Measurements from ENCODE around the gene KCNQ2. TPM values are rescaled to one million over a fixed set of nuclear protein-coding genes. Genes with fewer than 3 reads are reported as not detected.
A peak's percentile ranks its signal among the peaks of the same experiment; 100 is the strongest.

KCNQ2 gene
- total RNA-seq, 1 donor from 2014 or later: not detected

GRCh38 chr20:63504642-63505041 is 32.2 kb upstream of the KCNQ2 start:
- H3K27me3 ChIP-seq (ENCODE audit: low read depth): peaks cover 42% of the 10 kb centered on the region
- no peak overlapping the region for H3K27ac ChIP-seq
- peaks cover 14% of the 10 kb centered on the region for H3K9me3 ChIP-seq
- peaks cover under 1% of the 10 kb centered on the region for H3K4me1 ChIP-seq
- no peaks in the 10 kb centered on the region for H3K36me3 ChIP-seq
- ATAC-seq (no peak), DNase-seq (no peak)
- TF ChIP-seq CTCF (IDR thresholded peaks at IDR 0.05): no peak
- intact Hi-C loops (cut with DNase I): no loop called here
- H3K4me3 ChIP-seq: no peak overlapping the region

- H3K27ac ChIP-seq: no peak overlapping the region
Measured at GRCh38 chr20:63503524-63503923, 31.1 kb upstream of the KCNQ2 start.

GRCh38 chr20:63502671-63503172 is 30.3 kb upstream of the KCNQ2 start:
- H3K27me3 ChIP-seq (ENCODE audit: low read depth): peaks cover 59% of the 10 kb centered on the region
- H3K9me3 ChIP-seq: peaks cover 14% of the 10 kb centered on the region
- ATAC-seq (no peak), DNase-seq (peak; percentile 25)
- H3K4me1 ChIP-seq: peaks cover 12% of the 10 kb centered on the region
- intact Hi-C loops (cut with DNase I): no loop called here
- TF ChIP-seq CTCF (IDR thresholded peaks at IDR 0.05): no peak
- H3K27ac ChIP-seq: no peak overlapping the region
- no peaks in the 10 kb centered on the region for H3K36me3 ChIP-seq
- H3K4me3 ChIP-seq: no peak overlapping the region

More at GRCh38 chr20:63503524-63503923, 31.1 kb upstream of the KCNQ2 start:
- intact Hi-C loops (cut with DNase I): no loop called here
- Histone ChIP-seq H3K36me3 (no peaks in the 10 kb centered on the region), H3K4me1 (peaks cover 5% of the 10 kb centered on the region), H3K9me3 (peaks cover 14% of the 10 kb centered on the region), H3K27me3 (ENCODE audit: low read depth) (peaks cover 51% of the 10 kb centered on the region), H3K4me3 (no peak overlapping the region)
- no peak for TF ChIP-seq CTCF (IDR thresholded peaks at IDR 0.05)
- DNase-seq (no peak), ATAC-seq (no peak)

GRCh38 chr20:63501818-63502670 is 29.6 kb upstream of the KCNQ2 start:
- intact Hi-C loops (cut with DNase I): no loop called here
- no peak for TF ChIP-seq CTCF (IDR thresholded peaks at IDR 0.05)
- H3K4me3 ChIP-seq: no peak overlapping the region
- peaks cover 66% of the 10 kb centered on the region for H3K27me3 ChIP-seq (ENCODE audit: low read depth)
- ATAC-seq: no peak
- H3K9me3 ChIP-seq: peaks cover 14% of the 10 kb centered on the region
- H3K4me1 ChIP-seq: peaks cover 12% of the 10 kb centered on the region
- no peaks in the 10 kb centered on the region for H3K36me3 ChIP-seq
- DNase-seq: no peak
- no peak overlapping the region for H3K27ac ChIP-seq

- intact Hi-C loops (cut with DNase I): no loop called here
- Histone ChIP-seq H3K27ac (no peak overlapping the region), H3K36me3 (no peaks in the 10 kb centered on the region), H3K4me3 (no peak overlapping the region), H3K4me1 (peaks cover 20% of the 10 kb centered on the region), H3K27me3 (ENCODE audit: low read depth) (peaks cover 73% of the 10 kb centered on the region), H3K9me3 (peaks cover 14% of the 10 kb centered on the region)
- no peak for TF ChIP-seq CTCF (IDR thresholded peaks at IDR 0.05)
- ATAC-seq: no peak
- DNase-seq: peak; percentile 35
Measured at GRCh38 chr20:63500902-63501817, 28.7 kb upstream of the KCNQ2 start.

Measured in lower lobe of right lung (tissue), 2 donors.